ENCODE results near the gene KLHL13. TPM values are rescaled to one million over a fixed set of nuclear protein-coding genes. Genes with fewer than 3 reads are reported as not detected.

The KLHL13 gene
- total RNA-seq, 6 experiments from 2014 or later, result 1.2 to 3.2 (median 1.8) TPM

GRCh38 chrX:118108304-118108703, 8.3 kb downstream of the KLHL13 start:
- Histone ChIP-seq H3K4me1 (no peaks in the 10 kb centered on the region), H3K9me3 (no peaks in the 10 kb centered on the region), H3K27me3 (no peaks in the 10 kb centered on the region), H3K36me3 (no peaks in the 10 kb centered on the region), H3K27ac (no peak overlapping the region), H3K4me3 (no peak overlapping the region)
- intact Hi-C loops (cut with DNase I), result no loop called here
- TF ChIP-seq POLR2A (IDR thresholded peaks at IDR 0.05), result no peak
- no peak for TF ChIP-seq CTCF (IDR thresholded peaks at IDR 0.05)
- no peak for DNase-seq
- ATAC-seq, result no peak
- WGBS (ENCODE audit: insufficient coverage, low coverage, low lambda C conversion rate, missing lambda C conversion rate), result 50% methylated on average over 1 of the region's 1 CpG

- no peak for TF ChIP-seq CTCF (IDR thresholded peaks at IDR 0.05)
- no peak for TF ChIP-seq POLR2A (IDR thresholded peaks at IDR 0.05)
- intact Hi-C loops (cut with DNase I), result no loop called here
- no peak overlapping the region for H3K27ac ChIP-seq
- no peaks in the 10 kb centered on the region for H3K27me3 ChIP-seq
- DNase-seq (no peak), ATAC-seq (no peak)
- no peak overlapping the region for H3K4me3 ChIP-seq
- H3K36me3 ChIP-seq, result no peaks in the 10 kb centered on the region
- 73% methylated on average over 5 of the region's 5 CpGs for WGBS (ENCODE audit: insufficient coverage, low coverage, low lambda C conversion rate, missing lambda C conversion rate)
- no peaks in the 10 kb centered on the region for H3K4me1 ChIP-seq
- no peaks in the 10 kb centered on the region for H3K9me3 ChIP-seq
Observed at GRCh38 chrX:118100091-118100490, 16.5 kb downstream of the KLHL13 start.

- H3K27ac ChIP-seq, result no peak overlapping the region
- no peaks in the 10 kb centered on the region for H3K36me3 ChIP-seq
- intact Hi-C loops (cut with DNase I), result no loop called here
- DNase-seq (no peak), ATAC-seq (no peak)
- no peaks in the 10 kb centered on the region for H3K4me1 ChIP-seq
- H3K27me3 ChIP-seq, result no peaks in the 10 kb centered on the region
- TF ChIP-seq CTCF (IDR thresholded peaks at IDR 0.05) (no peak), POLR2A (IDR thresholded peaks at IDR 0.05) (no peak)
- no peak overlapping the region for H3K4me3 ChIP-seq
- no peaks in the 10 kb centered on the region for H3K9me3 ChIP-seq
- 72% methylated on average over 4 of the region's 4 CpGs for WGBS (ENCODE audit: insufficient coverage, low coverage, low lambda C conversion rate, missing lambda C conversion rate)
Observed at GRCh38 chrX:118088084-118088483, 28.5 kb downstream of the KLHL13 start.

- no peak for DNase-seq
- Histone ChIP-seq H3K4me1 (no peaks in the 10 kb centered on the region), H3K27ac (no peak overlapping the region), H3K4me3 (no peak overlapping the region), H3K36me3 (no peaks in the 10 kb centered on the region), H3K27me3 (no peaks in the 10 kb centered on the region), H3K9me3 (no peaks in the 10 kb centered on the region)
- no peak for ATAC-seq
- intact Hi-C loops (cut with DNase I), result no loop called here
- 0% methylated on average over 1 of the region's 1 CpG for WGBS (ENCODE audit: insufficient coverage, low coverage, low lambda C conversion rate, missing lambda C conversion rate)
- no peak for TF ChIP-seq CTCF (IDR thresholded peaks at IDR 0.05)
- no peak for TF ChIP-seq POLR2A (IDR thresholded peaks at IDR 0.05)
Observed at GRCh38 chrX:118074196-118074595, 42.4 kb downstream of the KLHL13 start.

All from right lobe of liver (tissue), 6 donors.